GM19452 (cell line): ENCODE data around the gene IL17RD.
A peak's percentile ranks its signal among the peaks of the same experiment; 100 is the strongest.

Source experiments
- ATAC-seq: cut with Tn5 transposase; IDR thresholded peaks from one replicate; pipeline ENCODE4 v1.9.1; 2021; ENCODE audit not compliant: unreplicated experiment

Gene IL17RD

DNA sequence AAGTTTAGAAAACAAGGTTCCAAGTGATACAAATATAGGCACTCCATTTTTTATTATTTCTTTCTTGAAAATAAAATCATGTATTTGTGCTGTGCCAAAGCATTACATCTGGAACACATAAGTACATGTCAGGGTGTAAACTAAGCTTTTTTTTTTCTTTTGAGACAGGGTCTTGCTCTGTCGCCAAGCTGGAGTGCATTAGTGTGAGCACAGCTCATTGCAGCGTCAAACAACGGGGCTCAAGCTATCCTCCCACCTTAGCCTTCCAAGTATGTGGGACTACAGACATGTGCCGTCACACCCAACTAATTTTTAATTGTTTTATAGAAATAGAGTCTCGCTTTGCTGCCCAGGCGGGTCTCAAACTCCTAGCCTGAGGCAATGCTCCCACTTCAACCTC is 95.7 kb downstream of the IL17RD start:
- no peak for ATAC-seq

- ATAC-seq = peak; percentile 99
These were observed 96.6 kb downstream of the IL17RD start for GRCh38 chr3:57068437-57069089.

DNA sequence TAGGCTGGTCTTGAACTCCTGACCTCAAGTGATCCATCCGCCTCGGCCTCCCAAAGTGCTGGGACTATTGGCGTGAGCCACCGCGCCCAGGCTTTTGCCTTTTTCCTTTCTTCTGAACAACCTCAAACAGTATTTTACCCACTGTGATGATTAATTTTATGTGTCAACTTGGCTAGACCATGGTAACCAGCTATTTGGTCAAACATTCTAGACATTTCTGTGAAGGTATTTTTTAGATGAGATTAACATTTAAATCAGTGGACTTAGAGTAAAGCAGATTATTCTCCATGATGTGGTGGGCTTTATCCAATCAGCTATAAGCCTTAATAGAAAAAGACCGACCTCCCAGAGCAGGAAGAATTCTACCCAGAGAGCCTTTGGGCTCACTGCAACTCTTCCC is 98.7 kb downstream of the IL17RD start:
- ATAC-seq = no peak

DNA sequence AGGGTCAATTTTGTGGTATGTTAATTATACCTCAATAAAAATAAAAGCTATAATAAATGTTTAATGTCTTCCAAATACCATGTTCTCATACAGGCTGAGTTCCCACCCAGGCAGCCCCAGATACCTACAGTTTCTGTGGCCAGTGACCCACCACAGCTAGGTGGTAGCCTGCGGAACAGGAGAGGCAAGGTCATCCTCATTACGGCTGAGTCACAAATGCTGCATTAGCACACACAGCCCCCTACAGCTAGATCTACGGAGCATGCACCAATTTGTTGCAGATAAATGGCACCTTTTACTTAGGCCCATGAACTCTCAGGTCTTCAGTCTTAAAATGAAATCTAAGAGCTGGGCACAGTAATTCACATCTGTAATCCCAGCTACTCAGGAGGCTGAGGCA is 99.6 kb downstream of the IL17RD start:
- ATAC-seq = no peak

GRCh38 chr3:57064572-57064971 is 100.6 kb downstream of the IL17RD start:
- ATAC-seq = no peak

DNA sequence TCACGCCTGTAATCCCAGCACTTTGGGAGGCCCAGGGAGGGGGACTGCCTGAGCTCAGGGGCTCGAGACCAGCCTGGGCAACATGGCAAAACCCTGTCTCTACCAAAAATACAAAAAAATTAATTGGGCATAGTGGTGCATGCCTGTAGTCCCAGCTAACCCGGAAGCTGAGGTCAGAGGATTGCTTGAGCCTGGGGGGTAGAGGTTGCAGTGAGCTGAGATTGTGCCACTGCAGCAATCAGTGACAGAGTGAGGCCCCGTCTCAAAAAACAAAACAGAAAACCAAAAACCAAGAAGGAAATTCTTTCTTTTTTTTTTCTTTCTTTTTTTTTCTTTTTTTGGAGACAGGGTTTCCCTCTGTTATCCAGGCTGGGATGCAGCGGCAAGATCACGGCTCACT is 101.2 kb downstream of the IL17RD start:
- no peak for ATAC-seq

DNA sequence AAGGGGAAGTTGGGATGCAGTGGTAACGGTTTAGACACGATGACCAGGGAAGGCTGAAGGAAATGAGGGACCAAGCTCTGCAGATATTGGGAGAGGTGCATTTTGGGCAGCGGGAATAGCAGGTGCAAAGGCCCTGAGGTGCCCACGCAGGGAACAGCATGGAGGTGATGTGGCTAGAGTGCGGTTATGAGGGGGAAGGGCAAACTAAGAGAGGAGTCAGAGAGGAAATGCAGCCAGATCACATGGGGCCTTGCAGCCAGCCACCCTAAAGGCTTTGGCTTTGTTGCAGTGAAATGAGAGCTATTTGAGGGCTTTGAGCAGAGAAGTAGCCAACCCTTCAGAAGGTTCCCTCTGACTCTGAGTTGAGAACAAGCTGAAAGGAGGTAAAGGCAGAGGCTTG is 102.1 kb downstream of the IL17RD start:
- no peak for ATAC-seq

- no peak for ATAC-seq
These were observed 103.0 kb downstream of the IL17RD start for GRCh38 chr3:57062101-57062631.

DNA sequence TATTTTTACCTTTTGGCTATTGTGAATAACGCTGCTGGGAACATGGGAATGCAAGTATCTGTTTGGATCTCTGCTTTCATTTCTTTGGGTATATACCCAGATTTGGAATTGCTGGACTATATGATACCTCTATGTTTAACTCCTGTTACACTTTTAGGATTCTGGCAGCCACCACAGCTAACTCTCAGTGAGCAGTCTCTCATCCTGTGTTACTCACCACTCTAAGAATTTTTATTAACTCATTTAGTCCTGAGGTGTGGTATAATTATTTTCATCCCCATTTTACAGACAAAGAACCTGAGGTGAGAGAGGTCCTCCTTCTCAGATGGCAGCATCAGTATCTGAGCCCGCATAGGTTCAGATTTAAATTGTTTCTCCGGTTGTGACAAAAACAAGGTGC is 103.6 kb downstream of the IL17RD start:
- ATAC-seq = no peak

DNA sequence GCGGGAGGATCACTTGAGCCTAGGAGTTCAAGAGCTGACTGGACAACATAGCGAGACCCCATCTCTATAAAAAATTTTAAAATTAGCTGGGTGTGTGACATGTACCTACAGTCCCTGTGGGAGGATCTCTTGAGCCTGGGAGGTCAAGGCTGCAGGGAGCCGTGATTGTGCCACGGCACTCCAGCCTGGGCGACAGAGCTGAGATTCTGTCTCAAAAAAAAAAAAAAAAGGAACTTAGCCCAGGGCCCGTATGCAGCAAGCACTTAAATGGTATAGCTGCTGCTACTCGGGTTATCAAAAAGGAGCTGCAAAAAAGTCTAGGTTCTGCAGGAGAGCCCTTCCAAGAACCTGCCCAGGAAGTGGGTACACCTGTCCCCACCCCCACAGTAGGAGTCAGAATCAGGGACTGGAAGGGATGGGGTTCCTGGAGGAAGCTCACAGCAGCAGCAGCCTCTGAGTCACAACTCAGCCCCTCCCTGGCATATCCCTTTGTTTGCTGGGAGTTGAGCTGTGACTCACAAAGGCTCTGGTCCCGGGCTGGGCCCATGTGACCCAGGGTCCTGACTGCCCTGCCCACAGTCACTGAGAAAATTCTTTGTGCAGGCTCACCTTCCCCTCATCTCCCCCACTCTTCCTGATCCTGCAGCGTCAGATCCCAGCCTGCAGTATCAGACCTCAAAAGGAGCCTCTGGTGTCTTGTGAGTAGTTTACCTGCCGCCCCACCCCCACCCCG is 104.9 kb downstream of the IL17RD start, which contains the start of gene SPATA12:
Gene SPATA12, plus strand, starts transcription at position 576 of the 733 bp plus-strand sequence. CDS start 13,031 bp downstream, outside the sequence.
- ATAC-seq = no peak

- no peak for ATAC-seq
These were observed 105.7 kb downstream of the IL17RD start for GRCh38 chr3:57059411-57059810.

- no peak for ATAC-seq
These were observed 107.8 kb downstream of the IL17RD start for GRCh38 chr3:57057351-57057750.

DNA sequence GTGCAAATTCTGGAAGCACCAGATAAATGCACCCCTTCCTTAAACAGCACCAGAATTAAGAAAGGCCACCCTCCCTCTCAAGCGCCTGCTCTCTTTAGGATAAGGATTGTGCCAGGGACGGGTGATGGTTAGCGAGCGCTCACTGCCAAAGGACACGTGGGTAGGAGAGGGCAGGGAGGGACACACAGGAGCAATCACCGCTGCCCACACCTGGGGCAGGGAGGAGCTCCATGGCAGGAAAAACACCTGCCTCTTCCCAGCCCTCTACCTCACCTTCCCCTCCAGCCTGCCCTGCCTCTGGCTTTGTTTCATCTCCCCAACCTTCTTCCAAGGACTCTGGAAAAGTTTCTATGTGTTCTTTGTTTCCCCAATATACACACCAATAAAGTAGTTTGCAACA is 112.0 kb downstream of the IL17RD start:
- no peak for ATAC-seq

DNA sequence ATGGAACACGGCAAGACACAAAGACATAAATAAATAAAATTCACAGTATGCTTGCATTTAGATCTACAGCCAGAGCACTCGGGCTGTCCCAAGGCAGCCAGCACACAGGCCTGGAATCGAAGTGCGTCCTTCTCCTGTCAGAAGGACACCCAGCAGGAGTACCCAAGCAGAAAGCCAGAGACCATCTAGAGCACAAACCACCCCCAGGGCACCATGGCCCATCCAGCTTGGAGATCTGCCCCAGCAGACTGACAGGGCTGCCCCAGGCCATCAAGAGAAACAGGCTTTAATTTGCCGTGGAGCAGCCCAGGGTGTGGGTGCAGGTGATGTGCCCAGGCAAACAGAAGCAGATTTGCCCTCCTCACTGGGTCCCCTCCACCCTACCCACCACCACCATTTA is 112.5 kb downstream of the IL17RD start:
- no peak for ATAC-seq

DNA sequence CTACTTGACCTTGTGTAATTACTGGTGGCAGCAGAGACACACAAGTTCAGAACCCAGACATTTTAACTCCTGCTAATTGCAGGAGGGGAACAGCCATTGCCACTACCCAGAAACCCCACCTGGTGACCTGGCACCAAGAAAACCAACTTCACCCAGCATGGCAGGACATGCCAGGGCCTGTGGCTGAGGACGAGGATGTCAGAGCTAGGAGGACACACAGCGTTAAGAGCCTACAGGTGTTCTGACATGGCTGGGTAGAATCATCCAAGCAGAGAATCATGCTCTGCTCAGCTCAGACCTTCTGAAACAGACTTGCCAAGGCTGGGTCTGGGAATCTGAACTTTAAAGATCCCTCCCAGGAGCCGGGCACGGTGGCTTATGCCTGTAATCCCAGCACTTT is 116.4 kb downstream of the IL17RD start:
- no peak for ATAC-seq

- ATAC-seq = no peak
These were observed 117.0 kb downstream of the IL17RD start for GRCh38 chr3:57048052-57048671.

DNA sequence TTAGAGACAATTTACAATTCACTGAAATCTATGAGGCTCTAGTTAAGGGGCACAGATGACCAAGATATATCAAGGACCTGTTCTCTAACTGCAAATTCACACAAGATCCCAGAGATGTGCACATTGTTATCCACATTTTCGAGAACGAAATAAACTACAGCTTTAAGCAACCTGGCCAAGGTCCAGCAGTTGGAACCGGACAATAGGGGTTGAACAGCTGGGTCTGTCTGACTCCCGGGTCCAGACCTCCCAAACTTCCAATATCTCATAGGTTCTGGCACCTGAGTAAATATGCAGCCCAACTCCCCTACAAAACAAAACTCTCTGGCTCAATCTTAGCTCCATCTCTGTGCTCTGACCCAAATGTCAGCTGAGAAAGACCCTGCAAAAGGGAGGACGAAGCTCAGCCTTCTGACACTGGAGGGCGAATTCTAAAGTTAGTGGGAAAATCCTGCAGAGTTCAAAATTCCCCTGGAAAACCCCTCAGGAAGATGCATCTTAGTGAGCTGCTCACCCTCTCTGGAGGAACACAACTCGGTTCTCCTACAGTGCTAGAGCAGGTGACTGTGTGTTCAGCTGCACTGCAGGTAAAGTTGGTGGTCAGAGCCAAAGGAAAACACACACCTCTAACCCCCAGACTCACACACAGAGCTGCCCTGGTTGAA is 118.9 kb downstream of the IL17RD start:
- ATAC-seq = no peak

GRCh38 chr3:57043518-57043917 is 121.6 kb downstream of the IL17RD start:
- ATAC-seq = no peak

- no peak for ATAC-seq
These were observed 123.5 kb downstream of the IL17RD start for GRCh38 chr3:57041674-57042073.
